Liver (tissue), 9 donors: Measurements from ENCODE around the gene ZNF599. TPM values are rescaled to one million over a fixed set of nuclear protein-coding genes. Genes with fewer than 3 reads are reported as not detected.
"Not testable (repeated sequence)": the region's sequence is repeated elsewhere in the genome, so short reads cannot be mapped to it uniquely, and the experiment has no call there.

Source experiments
- DNase-seq: peaks from one replicate; pipeline ENCODE4 v3.0.0-alpha.2; 2017; ENCODE audit warnings: low spot score
- H3K27ac ChIP-seq, 2 donors: one replicate each; pipeline ENCODE4 v1.7.0; 2013; ENCODE audit warnings: inconsistent platforms in 2 of 2, low read length in 2 of 2, control low read depth in 1 of 2, low read depth in 1 of 2, mild to moderate bottlenecking in 1 of 2
- H3K27me3 ChIP-seq, 4 donors: one replicate each; pipeline versions ENCODE4 v1.6.1 to v1.7.0; 2013; ENCODE audit warnings: low read length in 3 of 4, inconsistent platforms in 1 of 4, mild to moderate bottlenecking in 1 of 4, moderate library complexity in 1 of 4; ENCODE audit not compliant: control insufficient read depth in 4 of 4, insufficient read depth in 4 of 4
- H3K36me3 ChIP-seq, 4 donors: one replicate each; pipeline versions ENCODE4 v1.6.1 to v1.7.0; 2013; ENCODE audit warnings: low read length in 3 of 4, mild to moderate bottlenecking in 3 of 4, low read depth in 1 of 4, moderate library complexity in 1 of 4; ENCODE audit not compliant: control insufficient read depth in 4 of 4, insufficient read depth in 3 of 4
- H3K4me1 ChIP-seq, 4 donors: one replicate each; pipeline versions ENCODE4 v1.6.1 to v1.7.0; 2013; ENCODE audit warnings: low read length in 3 of 4, mild to moderate bottlenecking in 3 of 4, moderate library complexity in 1 of 4; ENCODE audit not compliant: control insufficient read depth in 4 of 4, insufficient read depth in 4 of 4
- H3K4me3 ChIP-seq, 3 donors: one replicate each; pipeline versions ENCODE4 v1.6.1 to v1.7.0; 2013; ENCODE audit warnings: low read length in 3 of 3, control low read depth in 1 of 3, low read depth in 1 of 3, mild to moderate bottlenecking in 1 of 3
- H3K9ac ChIP-seq, 2 donors: one replicate each; pipeline ENCODE4 v1.7.0; 2013; ENCODE audit warnings: low read length in 2 of 2, mild to moderate bottlenecking in 2 of 2, moderate library complexity in 2 of 2, control low read depth in 1 of 2, low read depth in 1 of 2
- H3K9me3 ChIP-seq, 4 donors: one replicate each; pipeline versions ENCODE4 v1.6.1 to v1.7.0; 2013; ENCODE audit warnings: low read length in 3 of 4; ENCODE audit not compliant: control insufficient read depth in 4 of 4
- CTCF ChIP-seq: fragments of 150-350 bp; IDR thresholded peaks from 2 replicates; pipeline ENCODE4 v1.5.1; 2017; ENCODE audit warnings: improper control_type of control experiment, low read depth, low read length; ENCODE audit not compliant: missing input control
- EGR1 ChIP-seq, 2 donors: IDR thresholded peaks; 2 replicates each; pipeline ENCODE4 v1.6.1; 2016 to 2018; ENCODE audit warnings: antibody characterized with exemption in 2 of 2, low read depth in 2 of 2
- FOXA1 ChIP-seq: IDR thresholded peaks from 2 replicates; pipeline ENCODE4 v1.6.1; 2016; ENCODE audit warnings: antibody characterized with exemption
- FOXA2 ChIP-seq: IDR thresholded peaks from 2 replicates; pipeline ENCODE4 v1.6.1; 2016; ENCODE audit warnings: antibody characterized with exemption
- GABPA ChIP-seq, 2 donors: IDR thresholded peaks in 1 of 2; conservative IDR thresholded peaks in 1 of 2; 2 replicates each; pipeline ENCODE4 v1.6.1; 2016; ENCODE audit warnings: antibody characterized with exemption in 2 of 2, mild to moderate bottlenecking in 1 of 2, moderate library complexity in 1 of 2
- HNF4A ChIP-seq, 2 donors: conservative IDR thresholded peaks; 2 replicates each; pipeline ENCODE4 v1.6.1; 2016; ENCODE audit warnings: antibody characterized with exemption in 2 of 2, mild to moderate bottlenecking in 2 of 2
- HNF4G ChIP-seq: IDR thresholded peaks from 2 replicates; pipeline ENCODE4 v1.6.1; 2016; ENCODE audit warnings: antibody characterized with exemption
- JUND ChIP-seq, 2 donors: IDR thresholded peaks; 2 replicates each; pipeline ENCODE4 v1.6.1; 2016; ENCODE audit warnings: antibody characterized with exemption in 2 of 2
- NR2F2 ChIP-seq: IDR thresholded peaks from 2 replicates; pipeline ENCODE4 v1.6.1; 2016; ENCODE audit warnings: antibody characterized with exemption
- RAD21 ChIP-seq, 2 donors: IDR thresholded peaks; 2 replicates each; pipeline ENCODE4 v1.6.1; 2016; ENCODE audit warnings: antibody characterized with exemption in 2 of 2, mild to moderate bottlenecking in 2 of 2
- RXRA ChIP-seq, 2 donors: IDR thresholded peaks; 2 replicates each; pipeline ENCODE4 v1.6.1; 2017 to 2018; ENCODE audit warnings: antibody characterized with exemption in 2 of 2, mild to moderate bottlenecking in 1 of 2
- SP1 ChIP-seq: IDR thresholded peaks from 2 replicates; pipeline ENCODE4 v1.6.1; 2018; ENCODE audit warnings: antibody characterized with exemption, mild to moderate bottlenecking
- TAF1 ChIP-seq: conservative IDR thresholded peaks from 2 replicates; pipeline ENCODE4 v1.6.1; 2016; ENCODE audit warnings: antibody characterized with exemption, mild to moderate bottlenecking
- WGBS: extraction: QIAGEN DNeasy Blood & Tissue Kit; methylation state at CpG from one replicate; pipeline ENCODE4 v1.1.7; 2013; 5-methylcytosine and 5-hydroxymethylcytosine counted together
- polyA plus RNA-seq, 2 donors: library from polyadenylated mRNA; stranded (reverse) in 1 of 2; unstranded in 1 of 2; fragments of 200-250 nt in 1 of 2; fragments of >200 nt in 1 of 2; fragmentation: Nextera tagmentation in 1 of 2; extraction: Ambion mirVana in 1 of 2; gene quantifications; one replicate each; pipeline versions ENCODE4 v1.2.1 to v1.2.3, GENCODE V29; 2013 to 2015
- total RNA-seq, 2 donors: library from RNA; depleted of rRNA; stranded (reverse); fragments of >200 nt; gene quantifications; one replicate each; pipeline ENCODE4 v1.2.3, GENCODE V29; 2014
- TF ChIP-seq, protein P1 (sequence below): IDR thresholded peaks from 2 replicates; pipeline ENCODE4 v1.6.1; 2016; ENCODE audit warnings: antibody characterized with exemption
- TF ChIP-seq, protein P2 (sequence below): IDR thresholded peaks from 2 replicates; pipeline ENCODE4 v1.6.1; 2016; ENCODE audit warnings: antibody characterized with exemption
- TF ChIP-seq, protein P3 (sequence below): IDR thresholded peaks from 2 replicates; pipeline ENCODE4 v1.6.1; 2016; ENCODE audit warnings: antibody characterized with exemption
- donor health status: healthy.
- donor health status: healthy.
- donor health status: healthy.
- donor health status: healthy.
- donor health status: healthy.

The ZNF599 gene
- total and polyA plus RNA-seq, 4 donors = 1.5 to 2.6 (median 2.1) TPM

DNA sequence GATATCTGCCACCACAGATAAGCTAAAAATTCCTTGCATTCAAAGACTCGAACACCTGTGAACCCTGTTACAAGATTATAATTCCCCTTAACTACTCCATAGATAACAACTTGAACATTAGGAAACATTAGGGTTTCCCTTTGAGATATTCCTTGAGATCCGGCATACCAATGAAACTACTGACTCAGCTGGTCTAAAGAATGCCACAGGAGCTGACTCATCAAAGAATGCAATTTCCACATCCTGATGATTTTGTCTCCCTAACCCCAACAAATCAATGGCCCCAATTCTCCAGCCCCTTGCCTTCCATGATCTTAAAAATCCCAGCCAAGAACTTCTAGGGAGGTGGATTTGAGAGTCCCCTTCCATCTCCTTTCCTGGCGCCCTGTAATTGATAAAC is 35.6 kb upstream of the ZNF599 start (continued):
- TF ChIP-seq, protein P1, sequence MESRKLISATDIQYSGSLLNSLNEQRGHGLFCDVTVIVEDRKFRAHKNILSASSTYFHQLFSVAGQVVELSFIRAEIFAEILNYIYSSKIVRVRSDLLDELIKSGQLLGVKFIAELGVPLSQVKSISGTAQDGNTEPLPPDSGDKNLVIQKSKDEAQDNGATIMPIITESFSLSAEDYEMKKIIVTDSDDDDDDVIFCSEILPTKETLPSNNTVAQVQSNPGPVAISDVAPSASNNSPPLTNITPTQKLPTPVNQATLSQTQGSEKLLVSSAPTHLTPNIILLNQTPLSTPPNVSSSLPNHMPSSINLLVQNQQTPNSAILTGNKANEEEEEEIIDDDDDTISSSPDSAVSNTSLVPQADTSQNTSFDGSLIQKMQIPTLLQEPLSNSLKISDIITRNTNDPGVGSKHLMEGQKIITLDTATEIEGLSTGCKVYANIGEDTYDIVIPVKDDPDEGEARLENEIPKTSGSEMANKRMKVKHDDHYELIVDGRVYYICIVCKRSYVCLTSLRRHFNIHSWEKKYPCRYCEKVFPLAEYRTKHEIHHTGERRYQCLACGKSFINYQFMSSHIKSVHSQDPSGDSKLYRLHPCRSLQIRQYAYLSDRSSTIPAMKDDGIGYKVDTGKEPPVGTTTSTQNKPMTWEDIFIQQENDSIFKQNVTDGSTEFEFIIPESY = no peak

GRCh38 chr19:34806976-34807860 is 34.2 kb upstream of the ZNF599 start:
- TF ChIP-seq FOXA1 (no peak), CTCF (no peak), RAD21 (IDR thresholded peaks at IDR 0.05) (no peak), SP1 (no peak)
- TF ChIP-seq, protein P1 = no peak
- TF ChIP-seq, protein P2, sequence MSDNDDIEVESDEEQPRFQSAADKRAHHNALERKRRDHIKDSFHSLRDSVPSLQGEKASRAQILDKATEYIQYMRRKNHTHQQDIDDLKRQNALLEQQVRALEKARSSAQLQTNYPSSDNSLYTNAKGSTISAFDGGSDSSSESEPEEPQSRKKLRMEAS = no peak
- Histone ChIP-seq H3K9me3 (peaks cover 9 to 26% (median 18%) of the 10 kb centered on the region in 4 donors), H3K27me3 (peaks cover 0 to 3% (median 0%) of the 10 kb centered on the region in 4 donors), H3K27ac (no peak overlapping the region), H3K36me3 (no peaks in the 10 kb centered on the region), H3K9ac (no peak overlapping the region), H3K4me1 (no peaks in the 10 kb centered on the region), H3K4me3 (no peak overlapping the region)
- 89% methylated on average over 15 of the region's 15 CpGs for WGBS
- no peak for DNase-seq

- Histone ChIP-seq H3K27ac (no peak overlapping the region), H3K9me3 (peaks cover 9 to 30% (median 24%) of the 10 kb centered on the region in 4 donors), H3K4me3 (no peak overlapping the region), H3K27me3 (peaks cover 0 to 3% (median 0%) of the 10 kb centered on the region in 4 donors), H3K4me1 (no peaks in the 10 kb centered on the region), H3K9ac (no peak overlapping the region), H3K36me3 (no peaks in the 10 kb centered on the region)
- DNase-seq = no peak
- no peak for TF ChIP-seq TAF1
- no peak for TF ChIP-seq EGR1 (IDR thresholded peaks at IDR 0.05; ENCODE audit: low read depth in 2 of 2)
- TF ChIP-seq GABPA (IDR thresholded peaks at IDR 0.05 in 1 of 2, conservative IDR thresholded peaks at IDR 0.05 in 1 of 2) = no peak
- no peak for TF ChIP-seq CTCF
- TF ChIP-seq, protein P2 = no peak
- no peak for TF ChIP-seq JUND (IDR thresholded peaks at IDR 0.05)
- no peak for TF ChIP-seq FOXA1
- no peak for TF ChIP-seq NR2F2
- TF ChIP-seq RXRA (IDR thresholded peaks at IDR 0.05) = no peak
- TF ChIP-seq HNF4G = no peak
- TF ChIP-seq, protein P3, sequence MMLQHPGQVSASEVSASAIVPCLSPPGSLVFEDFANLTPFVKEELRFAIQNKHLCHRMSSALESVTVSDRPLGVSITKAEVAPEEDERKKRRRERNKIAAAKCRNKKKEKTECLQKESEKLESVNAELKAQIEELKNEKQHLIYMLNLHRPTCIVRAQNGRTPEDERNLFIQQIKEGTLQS = no peak
- TF ChIP-seq FOXA2 = no peak
- TF ChIP-seq HNF4A (conservative IDR thresholded peaks at IDR 0.05) = no peak
- WGBS = 80% methylated on average over 4 of the region's 4 CpGs
Measured at GRCh38 chr19:34804115-34804514, 31.1 kb upstream of the ZNF599 start.

DNA sequence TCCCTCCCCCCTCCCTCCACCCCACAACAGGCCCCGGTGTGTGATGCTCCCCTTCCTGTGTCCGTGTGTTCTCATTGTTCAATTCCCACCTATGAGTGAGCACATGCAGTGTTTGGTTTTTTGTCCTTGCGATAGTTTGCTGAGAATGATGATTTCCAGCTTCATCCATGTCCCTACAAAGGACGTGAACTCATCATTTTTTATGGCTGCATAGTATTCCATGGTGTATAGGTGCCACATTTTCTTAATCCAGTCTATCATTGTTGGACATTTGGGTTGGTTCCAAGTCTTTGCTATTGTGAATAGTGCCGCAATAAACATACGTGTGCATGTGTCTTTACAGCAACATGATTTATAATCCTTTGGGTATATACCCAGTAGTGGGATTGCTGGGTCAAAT is 23.9 kb upstream of the ZNF599 start:
- 78% methylated on average over 6 of the region's 6 CpGs for WGBS
- H3K4me1 ChIP-seq, H3K36me3 ChIP-seq, H3K9ac ChIP-seq, H3K4me3 ChIP-seq, H3K27ac ChIP-seq, H3K27me3 ChIP-seq, DNase-seq: not testable (repeated sequence)
- peaks cover 2 to 16% (median 9%) of the 10 kb centered on the region in 4 donors for H3K9me3 ChIP-seq
